Ectodermal cell (in vitro differentiated cells): ENCODE data around the gene RALGAPA1.

ENCODE experiments used
- H3K27ac ChIP-seq: 2 replicates; pipeline ENCODE4 v1.7.0; 2013; ENCODE audit warnings: mild to moderate bottlenecking, low read depth, low read length; ENCODE audit not compliant: insufficient read depth, poor library complexity, severe bottlenecking
- H3K27me3 ChIP-seq: 2 replicates; pipeline ENCODE4 v1.7.0; 2013; ENCODE audit warnings: mild to moderate bottlenecking, low read length; ENCODE audit not compliant: insufficient read depth, control insufficient read depth, poor library complexity, severe bottlenecking
- H3K36me3 ChIP-seq: one replicate; pipeline ENCODE4 v1.7.0; 2013; ENCODE audit warnings: low read length; ENCODE audit not compliant: control insufficient read depth, insufficient read depth
- H3K4me1 ChIP-seq: one replicate; pipeline ENCODE4 v1.7.0; 2013; ENCODE audit warnings: low read length; ENCODE audit not compliant: control insufficient read depth, insufficient read depth
- H3K4me3 ChIP-seq: 2 replicates; pipeline ENCODE4 v1.7.0; 2013; ENCODE audit warnings: low read depth, low read length, control low read depth; ENCODE audit not compliant: insufficient read depth
- H3K9me3 ChIP-seq: 2 replicates; pipeline ENCODE4 v1.7.0; 2013; ENCODE audit warnings: mild to moderate bottlenecking, low read length, moderate library complexity; ENCODE audit not compliant: control insufficient read depth
- WGBS, 2 experiments: methylation state at CpG; one replicate each; pipeline ENCODE4 v1.1.7; 2013; ENCODE audit warnings: missing lambda C conversion rate in 2 of 2; 5-methylcytosine and 5-hydroxymethylcytosine counted together

The RALGAPA1 gene

GRCh38 chr14:35506461-35506860 is 302.6 kb downstream of the RALGAPA1 start:
- no peaks in the 10 kb centered on the region for H3K4me1 ChIP-seq
- H3K27me3 ChIP-seq: no peaks in the 10 kb centered on the region
- no peaks in the 10 kb centered on the region for H3K9me3 ChIP-seq
- no peaks in the 10 kb centered on the region for H3K36me3 ChIP-seq
- H3K27ac ChIP-seq: no peak overlapping the region
- no peak overlapping the region for H3K4me3 ChIP-seq
- WGBS, 2 experiments: 83 to 95% methylated on average over 5 to 6 of the region's 6 CpGs

- Histone ChIP-seq H3K9me3 (no peaks in the 10 kb centered on the region), H3K4me1 (no peaks in the 10 kb centered on the region), H3K36me3 (no peaks in the 10 kb centered on the region), H3K27ac (no peak overlapping the region), H3K4me3 (no peak overlapping the region), H3K27me3 (no peaks in the 10 kb centered on the region)
- WGBS, 2 experiments: 73 to 95% methylated on average over 1 of the region's 1 CpG
These were observed 304.8 kb downstream of the RALGAPA1 start for GRCh38 chr14:35504260-35504659.

GRCh38 chr14:35503646-35504045 is 305.4 kb downstream of the RALGAPA1 start:
- Histone ChIP-seq H3K4me1 (no peaks in the 10 kb centered on the region), H3K9me3 (no peaks in the 10 kb centered on the region), H3K36me3 (no peaks in the 10 kb centered on the region), H3K27me3 (no peaks in the 10 kb centered on the region), H3K27ac (no peak overlapping the region), H3K4me3 (no peak overlapping the region)
- WGBS, 2 experiments: 47 to 54% methylated on average over 3 of the region's 3 CpGs

- no peak overlapping the region for H3K4me3 ChIP-seq
- H3K4me1 ChIP-seq: no peaks in the 10 kb centered on the region
- H3K9me3 ChIP-seq: no peaks in the 10 kb centered on the region
- H3K27ac ChIP-seq: no peak overlapping the region
- 87 to 92% methylated on average over 2 of the region's 2 CpGs for WGBS, 2 experiments
- no peaks in the 10 kb centered on the region for H3K36me3 ChIP-seq
- H3K27me3 ChIP-seq: no peaks in the 10 kb centered on the region
These were observed 309.9 kb downstream of the RALGAPA1 start for GRCh38 chr14:35499180-35499579.

DNA sequence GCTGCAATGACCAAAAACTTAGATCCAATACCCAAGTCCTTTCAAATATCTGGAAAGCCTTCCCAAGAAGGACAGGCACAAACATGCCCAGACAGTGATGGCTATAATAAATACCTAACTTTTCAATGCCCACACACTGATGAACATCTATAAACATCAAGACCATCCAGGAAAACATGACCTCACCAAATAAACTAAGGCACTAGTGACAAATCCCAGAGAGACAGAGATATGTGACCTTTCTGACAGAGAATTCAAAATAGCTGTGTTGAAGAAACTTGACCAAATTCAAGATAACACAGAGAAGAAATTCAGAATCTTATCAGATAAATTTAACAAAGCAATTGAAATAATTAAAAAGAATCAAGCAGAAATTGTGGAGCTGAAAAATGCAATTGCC is 313.8 kb downstream of the RALGAPA1 start:
- H3K36me3 ChIP-seq: no peaks in the 10 kb centered on the region
- no peaks in the 10 kb centered on the region for H3K4me1 ChIP-seq
- no peak overlapping the region for H3K27ac ChIP-seq
- H3K27me3 ChIP-seq: no peaks in the 10 kb centered on the region
- no peaks in the 10 kb centered on the region for H3K9me3 ChIP-seq
- no peak overlapping the region for H3K4me3 ChIP-seq

DNA sequence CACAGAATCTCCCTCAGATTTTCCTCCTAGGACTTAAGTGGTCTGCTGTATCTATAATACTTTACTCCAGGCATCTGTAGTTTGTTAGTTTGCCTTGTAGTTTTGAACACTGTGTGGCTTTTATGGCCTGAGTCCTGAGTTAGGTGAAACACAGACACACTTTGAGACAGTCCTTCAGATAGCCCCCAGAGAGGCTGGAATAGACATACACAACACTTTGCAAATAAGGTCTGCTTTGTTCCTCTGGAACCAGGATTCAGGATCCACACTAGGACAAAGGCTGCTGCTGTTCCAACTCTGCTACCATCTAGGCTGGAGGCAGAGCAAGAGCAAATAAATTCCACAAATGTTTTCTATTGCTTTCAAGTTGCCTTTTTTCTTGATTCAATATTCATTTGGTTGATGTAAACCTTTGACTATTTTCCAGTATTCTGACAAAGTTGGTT is 316.5 kb downstream of the RALGAPA1 start:
- Histone ChIP-seq H3K36me3 (no peaks in the 10 kb centered on the region), H3K4me3 (no peak overlapping the region), H3K27me3 (no peaks in the 10 kb centered on the region), H3K27ac (no peak overlapping the region), H3K9me3 (no peaks in the 10 kb centered on the region), H3K4me1 (no peaks in the 10 kb centered on the region)
